GM18861 (cell line): ENCODE measurements around the gene TBCB.
"Not testable (repeated sequence)": the region's sequence is repeated elsewhere in the genome, so short reads cannot be mapped to it uniquely, and the experiment has no call there.

Experiments used
- ATAC-seq: cut with Tn5 transposase; IDR thresholded peaks from one replicate; pipeline ENCODE4 v1.9.1; 2021; ENCODE audit not compliant: unreplicated experiment

Gene TBCB

DNA sequence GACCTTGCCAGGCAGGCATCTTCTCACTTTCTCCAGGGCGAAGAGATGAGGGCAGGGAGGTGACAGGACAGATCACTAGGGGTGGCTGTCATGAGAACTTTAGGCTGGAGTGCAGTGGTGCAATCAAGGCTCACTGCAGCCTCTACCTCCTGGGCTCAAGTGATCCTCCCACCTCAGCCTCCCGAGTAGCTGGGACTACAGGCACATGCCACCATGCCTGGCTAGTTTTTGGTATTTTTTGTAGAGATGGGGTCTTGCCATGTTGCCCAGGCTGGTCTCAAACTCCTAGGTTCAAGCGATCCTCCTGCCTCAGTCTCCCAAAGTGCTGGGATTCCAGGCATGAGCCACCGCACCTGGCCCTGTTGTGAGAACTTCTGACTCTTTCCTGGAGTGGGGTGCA, 19.6 kb downstream of the TBCB start:
- not testable (repeated sequence) for ATAC-seq

DNA sequence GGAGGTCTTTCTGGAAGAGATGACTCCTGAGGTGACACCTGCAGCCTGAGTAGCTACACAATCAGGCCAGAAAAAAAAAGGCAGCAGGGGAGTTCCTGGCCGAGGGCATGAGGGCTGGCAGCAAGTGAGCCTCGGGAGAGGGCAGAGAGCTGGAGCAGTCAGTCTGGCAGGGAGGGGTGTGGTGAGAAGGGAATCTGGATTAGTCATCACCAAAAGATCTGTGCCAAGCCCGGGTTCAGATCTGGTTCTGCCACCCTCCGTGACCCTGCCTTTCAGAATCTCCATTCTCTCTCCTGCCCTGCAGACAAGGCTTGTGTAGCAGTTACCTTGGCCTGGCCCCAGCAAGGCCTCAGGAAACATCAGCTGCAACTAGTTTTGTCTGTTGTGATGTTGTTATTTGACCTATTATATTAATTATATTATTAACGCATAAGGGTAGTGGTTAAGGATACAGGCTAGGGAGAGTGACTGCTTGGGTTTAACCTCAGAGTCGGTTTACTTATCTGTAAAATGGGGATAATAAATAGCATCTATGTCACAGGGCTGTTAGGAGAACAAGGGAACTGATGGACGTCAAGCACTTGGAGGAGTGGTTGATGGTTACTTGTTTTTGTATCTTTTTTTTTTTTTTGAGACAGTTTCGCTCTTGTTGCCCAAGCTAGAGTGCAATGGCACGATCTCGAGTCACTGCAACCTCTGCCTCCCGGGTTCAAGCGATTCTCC, 21.9 kb downstream of the TBCB start:
- no peak for ATAC-seq

DNA sequence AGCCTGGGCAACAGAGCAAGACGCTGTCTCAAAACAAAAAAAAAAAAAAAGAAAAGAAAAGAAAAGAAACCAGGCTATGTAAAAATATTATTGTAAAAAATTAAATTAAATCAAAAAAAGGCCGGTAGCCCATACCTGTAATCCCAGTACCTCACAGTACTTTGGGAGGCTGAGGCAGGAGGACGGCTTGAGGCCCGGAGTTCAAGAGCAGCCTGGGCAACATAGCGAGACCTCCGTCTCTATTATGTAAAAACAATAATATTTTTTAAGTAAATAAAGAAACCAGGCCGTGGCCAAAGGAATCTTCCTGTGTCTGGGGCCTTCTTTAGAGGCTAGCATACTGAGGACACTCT, 23.8 kb downstream of the TBCB start:
- ATAC-seq: no peak

DNA sequence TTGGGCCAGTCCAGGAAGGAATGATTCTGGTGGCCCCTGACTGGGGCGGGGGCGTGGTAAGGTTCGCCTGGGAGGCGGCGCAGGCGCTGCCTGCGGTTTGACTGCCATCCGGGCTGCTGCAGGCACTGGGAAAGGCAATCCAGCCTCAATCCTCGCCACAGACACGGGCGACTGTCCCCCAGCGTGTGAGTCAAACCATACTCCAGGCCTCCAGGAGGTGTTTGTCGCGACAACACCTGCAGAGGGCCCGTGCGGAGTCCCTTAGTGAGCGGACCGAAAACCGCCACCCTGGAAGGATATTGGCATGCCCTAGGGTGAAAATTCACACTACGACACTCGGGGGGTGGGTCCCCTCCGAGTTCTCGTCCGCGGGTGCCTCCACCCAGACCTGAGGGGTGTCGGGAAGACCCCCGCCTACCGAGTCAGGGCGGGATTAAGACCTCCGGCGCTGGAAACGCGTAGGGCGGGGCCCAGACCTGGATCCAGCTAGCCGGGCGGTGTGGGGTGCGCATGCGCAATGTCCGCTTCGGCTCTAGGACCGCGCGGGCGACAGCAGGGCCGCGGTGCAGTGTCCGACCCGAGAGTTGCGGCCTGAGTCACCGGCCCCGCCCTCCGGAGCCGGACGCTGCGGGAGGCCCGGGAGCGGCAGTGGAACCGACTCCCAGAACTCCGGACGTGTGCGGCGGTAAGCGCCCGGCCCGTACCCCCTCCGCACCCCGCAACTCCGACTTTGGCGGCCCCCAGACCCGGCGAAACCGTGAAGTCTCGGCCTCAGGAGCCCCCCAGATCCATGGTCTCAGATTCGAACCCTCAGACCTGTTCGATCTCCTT, 24.4 kb downstream of the TBCB start, which contains the start of gene CAPNS1:
CAPNS1 (plus strand) TSS at position 594 of the 831 bp plus-strand sequence. CDS start 946 bp downstream, outside the sequence.
- peak; percentile 76 for ATAC-seq

DNA sequence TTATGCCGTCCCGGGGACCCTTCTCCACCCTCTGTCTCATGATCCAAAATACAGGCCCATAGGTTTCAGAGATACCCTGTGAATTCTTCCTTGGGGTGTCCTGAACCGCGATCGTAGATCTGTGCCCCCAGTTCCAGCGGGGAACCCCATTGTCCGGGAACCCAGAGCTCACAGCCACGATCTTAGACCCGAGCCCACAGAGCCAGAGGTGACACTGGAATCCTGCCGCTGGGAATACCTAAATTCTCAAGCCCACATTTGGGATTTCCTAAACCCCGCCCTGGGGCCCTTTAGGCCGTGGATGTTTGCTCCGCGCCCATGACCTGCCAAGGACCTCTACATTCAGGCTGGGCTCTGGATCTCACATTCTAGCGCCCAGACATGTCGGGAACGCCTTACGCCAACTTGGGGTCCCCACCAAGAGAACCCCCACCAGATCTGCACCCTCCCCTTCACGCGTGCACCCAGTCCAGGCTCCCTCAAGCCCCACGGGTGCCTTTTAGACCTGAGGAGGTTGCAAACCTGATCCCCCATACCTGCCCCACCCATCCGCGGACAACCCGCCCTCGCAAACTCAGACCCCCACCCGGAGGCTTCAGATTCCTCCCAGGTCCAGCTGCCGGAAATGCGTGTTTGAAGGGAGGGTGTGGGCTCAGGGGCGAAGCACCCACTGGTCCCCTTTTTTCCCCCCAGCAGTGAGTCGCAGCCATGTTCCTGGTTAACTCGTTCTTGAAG, 25.2 kb downstream of the TBCB start:
- peak; percentile 1 for ATAC-seq

DNA sequence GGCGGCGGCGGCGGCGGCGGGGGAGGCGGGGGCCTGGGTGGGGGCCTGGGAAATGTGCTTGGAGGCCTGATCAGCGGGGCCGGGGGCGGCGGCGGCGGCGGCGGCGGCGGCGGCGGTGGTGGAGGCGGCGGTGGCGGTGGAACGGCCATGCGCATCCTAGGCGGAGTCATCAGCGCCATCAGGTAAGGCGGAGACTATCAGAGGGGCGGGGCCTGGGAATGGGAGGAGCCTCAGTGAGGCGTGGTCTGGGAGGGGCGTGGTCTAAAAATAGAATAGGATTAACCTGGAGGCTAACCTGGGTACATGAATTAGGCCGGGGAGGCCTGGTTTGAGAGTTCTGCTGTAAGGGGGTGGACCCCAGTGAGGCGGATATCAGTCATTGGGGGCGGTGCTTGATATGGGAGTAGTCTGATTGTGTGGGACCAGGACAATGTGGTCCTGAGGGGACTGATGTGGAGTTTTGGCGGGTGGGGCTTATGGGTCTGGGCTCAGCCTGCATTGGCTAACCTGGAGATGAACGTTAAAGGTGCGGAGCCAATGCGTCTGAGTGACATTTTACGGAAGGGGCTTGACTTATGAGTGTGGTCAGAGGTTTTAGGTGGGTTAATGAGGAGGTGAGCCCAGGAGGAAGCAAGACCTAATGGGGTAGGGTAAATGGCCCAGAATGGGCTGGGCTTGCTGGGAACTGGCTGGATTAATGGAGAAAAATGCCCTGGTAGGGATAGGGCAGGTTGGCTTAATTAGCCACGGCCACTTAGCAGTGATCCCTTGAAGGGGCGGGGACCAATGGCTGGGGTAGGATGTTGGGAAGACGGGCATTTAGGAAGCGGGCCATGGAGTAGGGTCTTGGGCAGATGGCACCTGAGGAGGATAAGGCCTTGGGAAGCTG, 26.0 kb downstream of the TBCB start:
- peak; percentile 30 for ATAC-seq

DNA sequence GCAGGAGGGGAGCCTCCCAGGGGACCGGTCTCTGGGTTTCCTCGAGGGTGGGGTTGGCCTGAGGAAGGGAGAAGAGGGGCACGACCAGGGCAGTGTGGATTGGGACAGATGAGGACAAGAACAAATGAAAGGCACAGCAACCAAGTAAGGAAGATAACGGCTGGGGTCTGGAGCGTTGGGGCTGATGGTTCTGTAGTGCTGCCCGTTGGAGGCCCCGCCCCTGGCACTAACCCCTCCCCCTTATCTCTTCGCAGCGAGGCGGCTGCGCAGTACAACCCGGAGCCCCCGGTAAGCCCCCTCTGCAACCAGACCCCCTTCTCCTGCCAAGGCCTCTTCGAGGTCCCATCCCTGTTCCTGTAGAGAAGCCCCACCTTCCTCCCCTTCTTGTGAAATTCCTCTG, 26.8 kb downstream of the TBCB start:
- ATAC-seq: no peak

DNA sequence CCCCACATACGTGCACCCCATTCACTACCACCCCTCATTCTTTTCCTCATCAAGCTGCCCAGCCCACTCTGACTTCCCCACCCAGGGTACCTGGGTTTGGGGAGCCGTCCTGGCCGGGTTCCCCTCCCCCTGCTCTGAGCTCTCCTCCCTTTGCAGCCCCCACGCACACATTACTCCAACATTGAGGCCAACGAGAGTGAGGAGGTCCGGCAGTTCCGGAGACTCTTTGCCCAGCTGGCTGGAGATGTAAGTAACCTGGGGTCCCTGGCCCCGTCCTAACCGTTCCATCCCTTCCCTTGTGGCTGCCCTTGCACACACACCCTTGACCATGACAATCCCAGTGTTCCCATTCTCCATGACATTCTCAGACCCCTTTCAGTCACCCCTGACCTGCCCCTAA, 27.2 kb downstream of the TBCB start:
- ATAC-seq: no peak

DNA sequence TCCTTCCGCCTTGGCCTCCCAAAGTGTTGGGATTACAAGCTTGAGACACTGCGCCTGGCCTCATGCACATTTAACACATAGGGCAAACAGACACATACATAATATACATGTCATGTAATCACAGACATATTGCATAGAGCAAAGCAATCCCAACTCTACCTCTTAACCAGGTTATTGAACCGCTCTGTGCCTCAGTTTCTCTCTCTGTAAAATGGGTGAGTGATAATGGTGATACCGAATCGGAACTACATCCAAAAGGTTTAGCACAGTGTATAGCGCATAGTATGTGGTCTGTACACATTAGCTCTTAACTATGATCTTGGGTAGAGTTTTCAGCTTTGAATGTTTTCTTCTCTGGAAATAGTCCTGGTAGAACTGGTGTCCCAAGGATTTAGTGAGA, 29.4 kb downstream of the TBCB start:
- no peak for ATAC-seq

DNA sequence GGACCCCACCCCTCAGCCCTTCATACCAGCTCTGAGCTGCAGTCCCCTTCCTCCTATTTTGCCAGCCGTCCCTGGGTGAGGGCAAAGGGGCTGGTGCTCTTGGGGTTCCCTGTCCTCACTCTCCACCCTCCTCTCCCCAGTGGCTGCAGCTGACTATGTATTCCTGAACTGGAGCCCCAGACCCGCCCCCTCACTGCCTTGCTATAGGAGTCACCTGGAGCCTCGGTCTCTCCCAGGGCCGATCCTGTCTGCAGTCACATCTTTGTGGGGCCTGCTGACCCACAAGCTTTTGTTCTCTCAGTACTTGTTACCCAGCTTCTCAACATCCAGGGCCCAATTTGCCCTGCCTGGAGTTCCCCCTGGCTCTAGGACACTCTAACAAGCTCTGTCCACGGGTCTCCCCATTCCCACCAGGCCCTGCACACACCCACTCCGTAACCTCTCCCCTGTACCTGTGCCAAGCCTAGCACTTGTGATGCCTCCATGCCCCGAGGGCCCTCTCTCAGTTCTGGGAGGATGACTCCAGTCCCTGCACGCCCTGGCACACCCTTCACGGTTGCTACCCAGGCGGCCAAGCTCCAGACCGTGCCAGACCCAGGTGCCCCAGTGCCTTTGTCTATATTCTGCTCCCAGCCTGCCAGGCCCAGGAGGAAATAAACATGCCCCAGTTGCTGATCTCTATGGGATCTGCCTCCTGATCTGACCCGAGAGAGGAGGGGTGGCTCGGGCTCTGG, 34.6 kb downstream of the TBCB start:
- no peak for ATAC-seq

DNA sequence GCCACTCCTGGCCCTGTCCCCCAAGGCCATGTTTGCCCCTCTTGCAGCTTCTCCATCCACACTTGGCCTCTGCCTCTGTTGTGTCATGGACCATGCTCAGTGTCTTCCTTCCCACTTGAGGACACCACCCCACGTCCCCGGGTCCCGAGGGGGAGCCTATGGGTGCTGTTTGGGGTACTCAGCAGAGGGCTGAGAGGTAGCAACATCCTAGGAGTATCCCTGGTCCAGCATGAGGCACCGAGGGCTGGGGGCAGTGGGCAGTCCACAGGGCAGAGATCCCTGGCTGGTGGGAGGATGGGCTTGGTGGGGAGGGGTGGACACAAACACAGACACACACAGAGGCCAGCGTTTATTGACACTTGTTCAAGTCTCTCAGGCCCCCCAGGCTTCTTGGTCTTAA, 35.3 kb downstream of the TBCB start:
- ATAC-seq: no peak

DNA sequence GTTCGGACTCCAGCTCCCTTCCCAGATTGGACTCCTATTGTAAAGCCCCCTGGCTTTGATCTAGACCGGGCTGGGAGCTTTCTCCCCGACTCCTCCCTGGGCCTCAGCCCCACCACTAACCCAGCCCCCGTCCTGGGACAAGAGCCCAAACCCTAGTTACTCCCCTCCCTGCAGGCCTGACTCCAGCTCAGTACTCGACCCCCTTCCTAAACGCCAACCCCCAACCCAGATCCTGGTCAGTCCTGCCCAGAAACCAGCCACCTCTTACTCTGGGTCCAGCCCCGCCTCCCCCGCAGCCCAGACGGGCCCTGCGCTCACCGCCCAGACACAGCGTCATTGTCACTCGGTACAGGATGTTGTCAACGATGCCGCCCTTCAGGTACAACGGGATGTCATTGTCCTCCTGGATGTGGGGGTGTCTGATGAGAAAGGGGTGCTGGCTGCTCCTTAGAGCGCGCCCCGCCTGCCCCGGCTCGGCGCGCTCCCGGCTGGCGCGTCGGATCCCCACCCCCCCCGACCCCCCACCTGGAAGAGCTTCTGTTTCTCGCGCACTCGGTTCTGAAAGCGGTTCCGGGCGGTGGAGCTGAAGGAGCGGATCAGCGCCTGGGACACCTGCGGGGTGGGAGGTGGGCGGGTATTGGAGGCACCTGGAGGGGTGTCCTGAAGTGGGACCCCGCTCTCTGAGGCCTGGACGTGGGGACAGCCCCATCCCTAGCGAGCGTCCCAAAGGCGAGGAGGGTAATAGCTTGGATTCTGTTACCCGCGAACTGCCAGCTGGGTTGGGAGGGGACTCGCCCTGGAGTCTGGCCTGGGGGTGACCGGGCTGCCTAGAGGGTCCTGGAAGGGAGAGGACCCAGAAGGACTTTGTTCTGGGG, 36.1 kb downstream of the TBCB start:
- no peak for ATAC-seq

DNA sequence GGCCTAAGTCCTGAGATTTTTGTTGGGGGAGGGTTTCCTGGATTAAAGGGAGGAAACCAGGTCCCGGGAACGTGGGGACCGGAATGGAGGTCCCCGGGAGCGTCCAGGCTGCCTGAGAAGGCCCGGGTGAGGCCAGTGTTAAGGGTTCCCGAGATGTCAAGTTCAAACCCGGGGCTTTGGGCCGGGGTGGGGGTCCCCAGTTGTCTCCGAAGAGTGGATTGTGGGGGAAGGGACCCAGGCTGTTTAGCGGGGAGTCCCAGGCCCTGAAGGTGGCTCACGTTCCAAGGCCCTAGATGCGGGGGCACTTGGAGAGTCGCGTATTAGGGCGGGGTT, 36.7 kb downstream of the TBCB start:
- ATAC-seq: no peak

DNA sequence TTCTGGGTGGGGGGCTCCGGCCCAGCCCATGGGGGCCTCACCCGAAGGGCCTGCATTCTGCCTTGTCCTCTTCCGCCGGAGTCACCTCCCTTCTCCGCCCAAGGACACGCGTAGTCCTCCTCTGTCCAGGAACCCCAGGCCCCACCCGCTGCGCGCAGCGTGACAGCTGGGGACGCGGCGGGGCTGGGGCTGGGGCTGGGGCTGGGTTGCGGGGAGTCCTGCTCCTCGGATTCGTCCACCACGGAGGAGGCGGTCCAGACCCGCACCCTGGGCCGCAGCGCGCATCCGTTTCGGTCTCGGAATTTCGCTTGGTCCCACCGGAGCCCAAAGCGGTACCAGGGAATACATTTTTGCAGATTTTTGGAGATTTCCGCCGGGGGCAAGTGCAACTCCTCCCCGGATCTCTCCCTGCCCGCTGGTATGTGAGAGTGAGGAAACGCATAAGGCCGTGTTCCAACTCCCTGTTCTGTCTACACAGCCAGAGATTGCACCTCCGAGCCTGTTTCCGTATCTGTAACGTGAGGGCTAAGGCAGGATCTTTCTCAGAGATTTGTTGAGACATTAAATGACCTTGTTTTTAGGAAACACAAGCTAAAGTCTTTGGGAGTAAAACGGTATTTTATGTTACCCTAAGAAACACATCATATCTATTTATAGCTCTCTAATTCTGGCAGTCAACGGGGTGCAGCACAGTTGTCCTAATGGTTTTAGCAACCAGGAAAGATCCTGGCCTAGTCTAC, 37.3 kb downstream of the TBCB start, which contains the start of gene COX7A1:
COX7A1 (minus strand) TSS at position 96 of the 740 bp plus-strand sequence; CDS start at position 56, 40 bp downstream.
- no peak for ATAC-seq

DNA sequence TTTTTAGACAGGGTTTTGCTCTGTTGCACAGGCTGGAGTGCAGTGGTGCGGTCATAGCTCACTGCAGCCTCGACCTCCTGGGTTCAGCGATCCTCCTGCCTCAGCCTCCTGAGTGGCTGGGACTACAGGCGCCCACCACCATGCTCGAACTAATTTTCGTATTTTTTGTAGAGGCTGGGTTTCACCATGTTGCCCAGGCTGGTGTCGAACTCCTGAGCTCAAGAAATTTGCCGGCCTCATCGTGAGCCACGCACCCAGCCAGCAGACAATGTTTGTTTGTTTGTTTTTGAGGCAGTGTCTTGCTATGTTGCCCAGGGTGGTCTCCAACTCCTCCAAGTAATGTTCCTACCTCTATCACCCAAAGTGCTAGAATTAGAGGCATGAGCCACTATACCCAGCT, 37.9 kb downstream of the TBCB start:
- ATAC-seq: no peak

DNA sequence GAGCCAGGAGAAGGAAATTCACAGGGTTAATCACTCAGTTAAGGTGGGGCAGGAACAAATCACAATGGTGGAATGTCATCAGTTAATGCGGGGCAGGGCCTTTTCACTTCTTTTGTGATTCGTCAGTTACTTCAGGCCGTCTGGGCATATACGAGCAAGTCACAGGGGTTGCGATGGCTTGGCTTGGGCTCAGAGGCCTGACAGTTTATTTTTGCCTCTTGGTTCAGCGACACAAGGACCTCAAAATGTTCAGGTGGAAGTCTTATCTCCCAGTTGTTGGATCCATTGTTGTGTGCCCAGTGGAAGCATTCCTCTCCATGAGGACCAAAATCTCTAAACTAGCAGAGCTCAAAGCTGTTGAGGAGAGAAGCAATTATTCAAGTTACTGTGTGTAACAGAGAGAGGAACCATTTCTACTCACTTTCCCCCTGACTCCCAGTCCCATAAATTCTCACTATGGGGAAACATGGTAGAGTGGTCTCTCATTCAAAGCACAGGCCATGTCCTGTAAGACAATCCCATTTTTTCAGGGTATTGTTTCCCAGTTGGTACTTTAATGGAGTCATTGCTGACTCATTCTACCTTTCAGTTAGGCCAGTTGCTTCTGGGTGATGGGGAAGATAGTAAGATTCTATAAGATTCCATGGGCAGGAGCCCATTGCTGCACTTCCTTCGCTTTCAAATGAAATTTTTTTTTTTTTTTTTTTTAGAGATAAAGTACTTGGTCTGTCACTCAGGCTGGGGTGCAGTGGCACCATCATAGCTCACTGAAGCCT, 45.7 kb downstream of the TBCB start:
- ATAC-seq: no peak

DNA sequence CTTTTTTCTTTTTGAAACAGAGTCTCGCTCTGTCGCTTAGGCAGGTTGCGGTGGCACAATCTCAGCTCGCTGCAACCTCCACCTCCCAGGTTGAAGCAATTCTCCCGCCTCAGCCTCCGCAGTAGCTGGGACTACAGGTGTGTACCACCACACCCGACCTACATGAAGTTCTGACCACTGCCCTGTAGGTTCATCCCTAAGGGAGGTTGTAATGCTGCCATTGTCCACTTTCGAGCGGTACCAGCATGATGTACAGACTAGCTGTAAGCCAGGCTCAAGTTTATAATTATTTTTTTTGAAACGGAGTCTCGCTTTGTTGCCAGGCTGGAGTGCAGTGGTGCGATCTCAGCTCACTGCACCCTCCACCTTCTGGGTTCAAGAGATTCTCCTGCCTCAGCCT, 48.5 kb downstream of the TBCB start:
- ATAC-seq: no peak
